ENCODE results near the gene UGT2A1.
"Not testable (repeated sequence)": the region's sequence is repeated elsewhere in the genome, so short reads cannot be mapped to it uniquely, and the experiment has no call there.

DNA sequence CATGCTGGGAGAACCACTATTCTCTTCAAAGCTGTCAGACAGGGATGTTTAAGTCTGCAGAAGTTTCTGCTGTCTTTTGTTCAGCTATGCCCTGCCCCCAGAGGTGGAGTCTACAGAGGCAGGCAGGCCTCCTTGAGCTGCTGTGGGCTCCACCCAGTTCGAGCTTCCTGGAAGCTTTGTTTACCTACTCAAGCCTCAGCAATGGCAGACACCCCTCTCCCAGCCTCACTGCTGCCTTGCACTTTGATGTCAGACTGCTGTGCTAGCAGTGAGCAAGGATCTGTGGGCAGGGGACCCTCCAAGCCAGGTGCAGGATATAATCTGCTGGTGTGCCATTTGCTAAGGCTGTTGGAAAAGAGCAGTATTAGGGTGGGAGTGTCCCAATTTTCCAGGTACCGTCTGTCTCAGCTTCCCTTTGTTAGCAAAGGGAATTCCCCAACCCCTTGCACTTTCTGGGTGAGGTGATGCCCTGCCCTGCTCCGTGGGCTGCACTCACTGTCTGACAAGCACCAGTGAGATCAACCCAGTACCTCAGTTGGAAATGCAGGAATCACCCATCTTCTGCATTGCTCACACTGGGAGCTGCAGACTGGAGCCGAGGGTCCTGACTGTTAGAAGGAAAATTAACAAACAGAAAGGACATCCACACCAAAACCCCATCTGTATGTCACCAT lies 8.2 kb upstream of the UGT2A1 start:
- TF ChIP-seq, protein P1, sequence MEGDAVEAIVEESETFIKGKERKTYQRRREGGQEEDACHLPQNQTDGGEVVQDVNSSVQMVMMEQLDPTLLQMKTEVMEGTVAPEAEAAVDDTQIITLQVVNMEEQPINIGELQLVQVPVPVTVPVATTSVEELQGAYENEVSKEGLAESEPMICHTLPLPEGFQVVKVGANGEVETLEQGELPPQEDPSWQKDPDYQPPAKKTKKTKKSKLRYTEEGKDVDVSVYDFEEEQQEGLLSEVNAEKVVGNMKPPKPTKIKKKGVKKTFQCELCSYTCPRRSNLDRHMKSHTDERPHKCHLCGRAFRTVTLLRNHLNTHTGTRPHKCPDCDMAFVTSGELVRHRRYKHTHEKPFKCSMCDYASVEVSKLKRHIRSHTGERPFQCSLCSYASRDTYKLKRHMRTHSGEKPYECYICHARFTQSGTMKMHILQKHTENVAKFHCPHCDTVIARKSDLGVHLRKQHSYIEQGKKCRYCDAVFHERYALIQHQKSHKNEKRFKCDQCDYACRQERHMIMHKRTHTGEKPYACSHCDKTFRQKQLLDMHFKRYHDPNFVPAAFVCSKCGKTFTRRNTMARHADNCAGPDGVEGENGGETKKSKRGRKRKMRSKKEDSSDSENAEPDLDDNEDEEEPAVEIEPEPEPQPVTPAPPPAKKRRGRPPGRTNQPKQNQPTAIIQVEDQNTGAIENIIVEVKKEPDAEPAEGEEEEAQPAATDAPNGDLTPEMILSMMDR (IDR thresholded peaks at IDR 0.05; ENCODE audit: low read depth, low read length), result not testable (repeated sequence)
- TF ChIP-seq EZH2phosphoT487 (IDR thresholded peaks at IDR 0.05; ENCODE audit: low read depth), result not testable (repeated sequence)

All from OCI-LY3 (cell line).